Keratinocyte (primary cell): Measurements from ENCODE around the gene TBC1D14. TPM values are rescaled to one million over a fixed set of nuclear protein-coding genes. Genes with fewer than 3 reads are reported as not detected.

Experiments used
- DNase-seq: peaks from one replicate; pipeline ENCODE4 v3.0.0-alpha.2; 2011; ENCODE audit warnings: low read depth, missing footprints, low spot score
- FAIRE-seq: peaks from 2 replicates; lab custom pipeline; 2011; peaks lifted over from hg19 to GRCh38; lab: Jason Lieb, UNC
- H2AFZ ChIP-seq: 2 replicates; pipeline ENCODE4 v1.6.0; 2012; ENCODE audit warnings: low read length, control low read depth, inconsistent platforms; ENCODE audit not compliant: control insufficient read depth
- H3K27ac ChIP-seq: 2 replicates; pipeline ENCODE4 v1.5.1; 2011; ENCODE audit warnings: low read length; ENCODE audit not compliant: control insufficient read depth, insufficient read depth
- H3K27me3 ChIP-seq: 3 replicates; pipeline ENCODE4 v1.6.0; 2011; ENCODE audit warnings: low read length; ENCODE audit not compliant: control insufficient read depth, insufficient read depth; ENCODE audit errors: extremely low read depth
- H3K36me3 ChIP-seq, 2 experiments: 2 replicates in 1 of 2; 3 replicates in 1 of 2; pipeline ENCODE4 v1.5.1; 2011; ENCODE audit warnings: low read length in 2 of 2, mild to moderate bottlenecking in 1 of 2; ENCODE audit not compliant: control insufficient read depth in 2 of 2, insufficient read depth in 2 of 2; ENCODE audit errors: extremely low read depth in 1 of 2
- H3K4me1 ChIP-seq: 3 replicates; pipeline ENCODE4 v1.5.1; 2011; ENCODE audit warnings: low read length; ENCODE audit not compliant: control insufficient read depth, insufficient read depth; ENCODE audit errors: extremely low read depth
- H3K4me2 ChIP-seq: 3 replicates; pipeline ENCODE4 v1.6.0; 2011; ENCODE audit warnings: low read depth, low read length; ENCODE audit not compliant: control insufficient read depth, insufficient read depth; ENCODE audit errors: extremely low read depth
- H3K4me3 ChIP-seq, 3 experiments: fragments of 200-600 bp in 1 of 3; sonication (generic) in 1 of 3; 2 replicates in 2 of 3; 3 replicates in 1 of 3; pipeline ENCODE4 v1.5.1; 2011 to 2016; ENCODE audit warnings: low read length in 3 of 3, mild to moderate bottlenecking in 3 of 3, control low read depth in 2 of 3, inconsistent platforms in 1 of 3, low read depth in 1 of 3, mixed read lengths in 1 of 3, mixed run types in 1 of 3, moderate library complexity in 1 of 3; ENCODE audit not compliant: control insufficient read depth in 2 of 3, insufficient read depth in 2 of 3; ENCODE audit errors: extremely low read depth in 1 of 3
- H3K79me2 ChIP-seq: 2 replicates; pipeline ENCODE4 v1.6.0; 2012; ENCODE audit warnings: low read length; ENCODE audit not compliant: control insufficient read depth, insufficient read depth
- H3K9ac ChIP-seq: 3 replicates; pipeline ENCODE4 v1.6.0; 2011; ENCODE audit warnings: low read length; ENCODE audit not compliant: control insufficient read depth, insufficient read depth; ENCODE audit errors: extremely low read depth
- H3K9me1 ChIP-seq: 3 replicates; pipeline ENCODE4 v1.6.0; 2011; ENCODE audit warnings: low read length; ENCODE audit not compliant: control insufficient read depth, insufficient read depth; ENCODE audit errors: extremely low read depth
- H3K9me3 ChIP-seq: 2 replicates; pipeline ENCODE4 v1.5.1; 2012; ENCODE audit warnings: low read depth, low read length; ENCODE audit not compliant: control insufficient read depth
- H4K20me1 ChIP-seq: 3 replicates; pipeline ENCODE4 v1.6.0; 2011; ENCODE audit warnings: low read length; ENCODE audit not compliant: control insufficient read depth, insufficient read depth; ENCODE audit errors: extremely low read depth
- CTCF ChIP-seq, 3 experiments: IDR thresholded peaks in 1 of 3; conservative IDR thresholded peaks in 1 of 3; optimal IDR thresholded peaks in 1 of 3; 2 replicates in 2 of 3; 3 replicates in 1 of 3; pipeline versions ENCODE3 to v1.5.1; 2011; ENCODE audit warnings: low read length in 3 of 3, mild to moderate bottlenecking in 3 of 3, moderate library complexity in 2 of 3, control low read depth in 1 of 3, inconsistent platforms in 1 of 3; ENCODE audit not compliant: insufficient read depth in 2 of 3; ENCODE audit errors: extremely low read depth in 1 of 3
- EZH2 ChIP-seq: IDR thresholded peaks from one replicate; pipeline ENCODE4 v1.6.1; 2012; ENCODE audit warnings: inconsistent platforms, mild to moderate bottlenecking, low read length, moderate library complexity
- dilution Hi-C: fragments of 300-500 bp; cut with MboI; formaldehyde crosslinking; loops from one replicate; pipeline ENCODE4 v1.7.0; 2020; ENCODE audit warnings: low sequenced_read_pairs; ENCODE audit not compliant: extremely low pct_ligation_motif_present
- polyA plus RNA-seq, 5 experiments: library from polyadenylated mRNA; depleted of rRNA in 3 of 5; stranded (reverse) in 3 of 5; stranded (forward) in 1 of 5; unstranded in 1 of 5; fragments of >200 nt; gene quantifications; 1 replicate in 1 of 5; 2 replicates in 3 of 5; 3 replicates in 1 of 5; pipeline versions ENCODE4 v1.2.1 to v1.2.3, GENCODE V29; 2011 to 2012; ENCODE audit warnings: missing spikeins in 2 of 5, low read depth in 1 of 5, low replicate concordance in 1 of 5

TBC1D14 gene
- polyA plus RNA-seq, 1 donor (not counting 4 experiments of a cell fraction or from before 2014, with no cell fraction given): 55.1 TPM

DNA sequence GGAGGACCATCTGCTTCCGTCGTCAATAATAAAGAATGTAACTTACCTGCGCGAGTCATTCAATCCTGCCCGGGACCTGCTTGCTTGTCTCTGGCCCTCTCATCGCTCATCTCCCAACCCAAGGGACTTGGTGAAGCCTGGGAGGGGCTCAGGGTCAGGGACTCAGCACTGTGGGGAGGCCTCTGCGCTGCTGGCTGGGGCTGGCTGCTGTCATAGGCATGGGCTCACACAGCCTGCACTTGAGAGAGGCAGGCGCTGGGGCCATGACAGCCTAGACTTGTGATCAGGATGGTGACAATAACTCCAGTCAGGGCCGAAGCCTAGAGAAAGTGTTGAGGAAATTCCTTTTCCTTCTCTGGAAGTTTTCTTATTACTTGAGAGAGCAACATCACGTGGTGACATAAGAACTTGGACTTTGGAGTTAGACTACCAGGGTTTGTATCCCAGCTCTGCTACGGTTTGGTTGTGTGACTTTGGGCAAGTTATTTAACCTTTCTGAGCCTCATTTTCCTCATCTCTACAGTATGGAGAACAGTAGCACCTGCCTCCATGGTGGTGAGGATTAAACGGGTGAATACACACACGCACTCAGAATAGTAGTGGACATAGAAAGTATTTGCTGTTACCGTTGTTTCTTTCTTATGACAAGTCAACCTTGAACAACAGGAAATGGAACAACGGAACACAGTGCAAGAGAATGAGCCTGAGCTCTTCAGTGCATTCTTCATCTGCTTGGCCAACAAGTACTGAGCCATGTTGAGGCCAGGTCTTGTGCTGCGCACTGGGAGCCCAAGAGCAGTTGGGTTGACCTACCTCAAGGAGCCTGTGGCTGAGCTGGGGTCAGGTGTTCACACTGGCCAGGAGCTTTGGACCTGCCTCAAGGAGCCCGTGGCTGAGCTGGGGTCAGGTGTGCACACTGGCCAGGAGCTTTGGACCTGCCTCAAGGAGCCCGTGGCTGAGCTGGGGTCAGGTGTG, 60.5 kb downstream of the TBC1D14 start:
- Histone ChIP-seq H3K79me2 (no peaks in the 10 kb centered on the region), H2AFZ (no peak overlapping the region), H3K4me3 (no peak overlapping the region), H3K4me1 (no peaks in the 10 kb centered on the region), H3K36me3 (peaks cover 0 to 1% of the 10 kb centered on the region in 2 experiments), H3K4me2 (no peak overlapping the region), H3K9me3 (no peaks in the 10 kb centered on the region), H3K9ac (no peak overlapping the region), H3K27me3 (no peaks in the 10 kb centered on the region), H3K9me1 (no peaks in the 10 kb centered on the region), H4K20me1 (no peaks in the 10 kb centered on the region), H3K27ac (no peak overlapping the region)
- FAIRE-seq: no peak
- TF ChIP-seq CTCF (optimal IDR thresholded peaks at IDR 0.05 in 1 of 3, IDR thresholded peaks at IDR 0.05 in 1 of 3, conservative IDR thresholded peaks at IDR 0.05 in 1 of 3; ENCODE audit: extremely low read depth in 1 of 3, insufficient read depth in 2 of 3, low read length in 3 of 3) (no peak), EZH2 (no peak)
- dilution Hi-C loops: no loop called here
- DNase-seq: no peak

DNA sequence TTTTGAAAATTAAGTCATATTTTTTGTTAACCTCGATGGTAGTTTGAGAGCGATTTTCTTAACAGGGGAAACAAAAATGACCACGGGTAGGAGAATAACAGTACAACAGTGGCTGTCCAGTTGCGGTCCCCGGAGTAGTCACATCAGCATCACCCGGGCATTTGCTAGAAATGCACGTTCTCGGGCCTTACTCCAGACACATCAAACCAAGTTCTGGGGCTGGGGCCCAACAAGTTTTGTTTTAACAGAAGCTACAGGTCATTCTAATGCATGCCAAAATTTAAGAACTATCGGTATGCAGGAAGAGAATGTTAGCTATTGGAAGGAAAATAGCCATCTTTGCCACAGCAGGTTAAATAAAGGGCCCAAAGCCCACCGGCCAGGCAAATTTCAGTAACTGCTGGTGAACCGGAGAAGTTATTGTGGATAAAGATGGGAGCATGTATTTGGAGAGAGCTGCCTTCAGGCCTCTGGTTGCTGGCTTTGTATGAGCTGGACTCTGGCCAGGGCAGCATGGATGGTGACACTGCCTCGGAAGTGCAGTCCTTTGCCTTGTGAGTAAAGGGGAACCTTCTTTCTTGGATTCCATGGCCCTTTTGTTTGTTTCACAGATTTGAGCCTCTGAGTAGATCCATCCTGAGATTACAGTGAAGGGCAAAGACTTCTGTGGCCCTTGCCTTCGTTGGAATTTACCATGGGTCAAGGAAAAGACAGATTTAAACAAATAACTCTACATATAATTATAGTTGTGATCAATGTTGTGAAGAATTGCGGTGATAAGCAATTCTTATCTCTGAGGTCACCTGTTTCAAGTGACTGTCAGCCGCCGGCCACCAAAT, 62.1 kb downstream of the TBC1D14 start:
- H3K9ac ChIP-seq: no peak overlapping the region
- H3K4me1 ChIP-seq: no peaks in the 10 kb centered on the region
- H3K27me3 ChIP-seq: no peaks in the 10 kb centered on the region
- no peak overlapping the region for H3K4me3 ChIP-seq
- DNase-seq (no peak), FAIRE-seq (no peak)
- no peak overlapping the region for H3K27ac ChIP-seq
- H3K79me2 ChIP-seq: no peaks in the 10 kb centered on the region
- peaks cover 0 to 1% of the 10 kb centered on the region in 2 experiments for H3K36me3 ChIP-seq
- H3K9me1 ChIP-seq: no peaks in the 10 kb centered on the region
- no peak overlapping the region for H2AFZ ChIP-seq
- no peak for TF ChIP-seq EZH2
- no peak for TF ChIP-seq CTCF (optimal IDR thresholded peaks at IDR 0.05 in 1 of 3, IDR thresholded peaks at IDR 0.05 in 1 of 3, conservative IDR thresholded peaks at IDR 0.05 in 1 of 3; ENCODE audit: extremely low read depth in 1 of 3, insufficient read depth in 2 of 3, low read length in 3 of 3)
- no peak overlapping the region for H3K4me2 ChIP-seq
- dilution Hi-C loops: no loop called here
- H3K9me3 ChIP-seq: no peaks in the 10 kb centered on the region
- no peaks in the 10 kb centered on the region for H4K20me1 ChIP-seq
